CD8-positive, alpha-beta memory T cell (primary cell): ENCODE results near the gene SPATS2. TPM values are rescaled to one million over a fixed set of nuclear protein-coding genes. Genes with fewer than 3 reads are reported as not detected.

Experiments used
- CTCF ChIA-PET: fragments of 350-600 bp; sonication (Branson Sonifier 250); formaldehyde crosslinking; loops from one replicate; lab custom pipeline; 2021; ENCODE audit warnings: antibody characterized with exemption; lab: Charles Lee
- POLR2A ChIA-PET: fragments of 350-600 bp; sonication (Branson Sonifier 250); formaldehyde crosslinking; loops from one replicate; lab custom pipeline; 2021; ENCODE audit warnings: antibody characterized with exemption; lab: Charles Lee
- DNase-seq, 5 donors: peaks; one replicate each; pipeline versions ENCODE4 v3.0.0 to v3.0.0-alpha.2; 2020 to 2022; ENCODE audit warnings: mixed read lengths in 1 of 5
- H3K27ac ChIP-seq: one replicate; pipeline ENCODE4 v1.7.0; 2013; ENCODE audit warnings: low read depth, mild to moderate bottlenecking, low read length, moderate library complexity
- H3K27me3 ChIP-seq: 2 replicates; pipeline ENCODE4 v1.7.0; 2013; ENCODE audit warnings: low read length, mild to moderate bottlenecking; ENCODE audit not compliant: insufficient read depth, poor library complexity, severe bottlenecking
- H3K36me3 ChIP-seq: 2 replicates; pipeline ENCODE4 v1.7.0; 2013; ENCODE audit warnings: mild to moderate bottlenecking, low read length, moderate library complexity; ENCODE audit not compliant: insufficient read depth
- H3K4me1 ChIP-seq: 2 replicates; pipeline ENCODE4 v1.7.0; 2013; ENCODE audit warnings: mild to moderate bottlenecking, low read length, moderate library complexity; ENCODE audit not compliant: insufficient read depth
- H3K4me3 ChIP-seq: 2 replicates; pipeline ENCODE4 v1.7.0; 2013; ENCODE audit warnings: mild to moderate bottlenecking, low read length
- H3K9me3 ChIP-seq: 2 replicates; pipeline ENCODE4 v1.7.0; 2013; ENCODE audit warnings: mild to moderate bottlenecking, low read length
- H3K27ac Mint-ChIP-seq, 8 donors: one replicate each; pipeline ENCODE4 v1.8.0; 2020 to 2021; ENCODE audit warnings: mixed read lengths in 8 of 8, mild to moderate bottlenecking in 6 of 8, inconsistent platforms in 3 of 8, moderate library complexity in 3 of 8
- H3K27me3 Mint-ChIP-seq, 2 donors: one replicate each; pipeline ENCODE4 v1.8.0; 2020 to 2021; ENCODE audit warnings: mixed read lengths in 2 of 2, mild to moderate bottlenecking in 1 of 2, moderate library complexity in 1 of 2
- H3K36me3 Mint-ChIP-seq, 3 donors: one replicate each; pipeline ENCODE4 v1.8.0; 2020 to 2021; ENCODE audit warnings: mixed read lengths in 3 of 3, inconsistent platforms in 1 of 3, mild to moderate bottlenecking in 1 of 3
- H3K4me1 Mint-ChIP-seq, 3 donors: one replicate each; pipeline ENCODE4 v1.8.0; 2020 to 2021; ENCODE audit warnings: mixed read lengths in 3 of 3, inconsistent platforms in 1 of 3, mild to moderate bottlenecking in 1 of 3
- H3K4me3 Mint-ChIP-seq, 7 donors: one replicate each; pipeline ENCODE4 v1.8.0; 2020 to 2021; ENCODE audit warnings: mixed read lengths in 7 of 7, mild to moderate bottlenecking in 6 of 7, moderate library complexity in 4 of 7, inconsistent platforms in 2 of 7
- H3K9me3 Mint-ChIP-seq, 5 donors: one replicate each; pipeline ENCODE4 v1.8.0; 2020 to 2022; ENCODE audit warnings: mixed read lengths in 5 of 5, mild to moderate bottlenecking in 3 of 5, moderate library complexity in 2 of 5, inconsistent platforms in 1 of 5
- polyA plus RNA-seq: library from polyadenylated mRNA; unstranded; fragments of 300-500 nt; fragmentation: Illumina TruSeq; gene quantifications from one replicate; pipeline ENCODE4 v1.2.3, GENCODE V29; 2021
- total RNA-seq, 2 experiments: library from RNA; stranded (reverse); gene quantifications; one replicate each; pipeline ENCODE4 v1.2.3, GENCODE V29; 2021

SPATS2 gene
- total and polyA plus RNA-seq, 3 experiments from 2014 or later, result 7.6 to 9.4 (median 9.1) TPM

GRCh38 chr12:49403971-49404450 lies 36.7 kb downstream of the SPATS2 start:
- Mint-ChIP-seq H3K27ac (peak overlapping the region in 3 of 8 donors; percentile 12 to 51 (median 15)), H3K27me3 (no peaks in the 10 kb centered on the region)
- CTCF ChIA-PET, result no interaction called here

GRCh38 chr12:49404956-49405355 lies 37.7 kb downstream of the SPATS2 start:
- Mint-ChIP-seq H3K4me1 (peaks cover 8 to 11% (median 9%) of the 10 kb centered on the region in 3 donors), H3K27ac (no peak overlapping the region), H3K9me3 (no peaks in the 10 kb centered on the region), H3K27me3 (no peaks in the 10 kb centered on the region), H3K4me3 (no peak overlapping the region), H3K36me3 (peaks cover 0 to 2% (median 0%) of the 10 kb centered on the region in 3 donors)
- no peak for DNase-seq
- Histone ChIP-seq H3K27me3 (no peaks in the 10 kb centered on the region), H3K4me3 (no peak overlapping the region), H3K9me3 (no peaks in the 10 kb centered on the region), H3K4me1 (peaks cover 11% of the 10 kb centered on the region), H3K36me3 (no peaks in the 10 kb centered on the region), H3K27ac (no peak overlapping the region)
- CTCF ChIA-PET, result interaction anchor here (1.1 kb wide), 1 partner anchor 9 kb away, joined by 3 read pairs; no protein-coding TSS in a partner anchor
- POLR2A ChIA-PET, result no interaction called here

More at GRCh38 chr12:49403971-49404450, 36.7 kb downstream of the SPATS2 start:
- Mint-ChIP-seq H3K4me3 (no peak overlapping the region), H3K36me3 (peaks cover 0 to 2% (median 0%) of the 10 kb centered on the region in 3 donors), H3K9me3 (no peaks in the 10 kb centered on the region), H3K4me1 (peaks cover 8 to 11% (median 9%) of the 10 kb centered on the region in 3 donors)
- Histone ChIP-seq H3K27me3 (no peaks in the 10 kb centered on the region), H3K27ac (no peak overlapping the region), H3K4me3 (no peak overlapping the region), H3K4me1 (peaks cover 11% of the 10 kb centered on the region), H3K36me3 (no peaks in the 10 kb centered on the region), H3K9me3 (no peaks in the 10 kb centered on the region)
- DNase-seq, result no peak
- POLR2A ChIA-PET, result interaction anchor here (0.7 kb wide), 1 partner anchor 13 kb away, joined by 4 read pairs; no protein-coding TSS in a partner anchor

GRCh38 chr12:49410818-49411217 lies 43.6 kb downstream of the SPATS2 start:
- CTCF ChIA-PET, result no interaction called here
- Mint-ChIP-seq H3K4me3 (no peak overlapping the region), H3K4me1 (no peaks in the 10 kb centered on the region), H3K27ac (no peak overlapping the region), H3K9me3 (no peaks in the 10 kb centered on the region), H3K27me3 (no peaks in the 10 kb centered on the region), H3K36me3 (peaks cover 0 to 2% (median 0%) of the 10 kb centered on the region in 3 donors)
- H3K4me3 ChIP-seq, result no peak overlapping the region
- H3K9me3 ChIP-seq, result no peaks in the 10 kb centered on the region
- no peak overlapping the region for H3K27ac ChIP-seq
- H3K36me3 ChIP-seq, result no peaks in the 10 kb centered on the region
- POLR2A ChIA-PET, result no interaction called here
- no peaks in the 10 kb centered on the region for H3K4me1 ChIP-seq
- H3K27me3 ChIP-seq, result no peaks in the 10 kb centered on the region
- DNase-seq, result no peak

- H3K27ac ChIP-seq, result no peak overlapping the region
- no peaks in the 10 kb centered on the region for H3K9me3 Mint-ChIP-seq
- peaks cover 0 to 2% (median 0%) of the 10 kb centered on the region in 3 donors for H3K36me3 Mint-ChIP-seq
- H3K4me3 ChIP-seq, result no peak overlapping the region
- ChIA-PET POLR2A (no interaction called here), CTCF (no interaction called here)
- H3K9me3 ChIP-seq, result no peaks in the 10 kb centered on the region
- no peak overlapping the region for H3K4me3 Mint-ChIP-seq
- H3K4me1 ChIP-seq, result no peaks in the 10 kb centered on the region
- no peak for DNase-seq
- no peaks in the 10 kb centered on the region for H3K27me3 Mint-ChIP-seq
- no peaks in the 10 kb centered on the region for H3K36me3 ChIP-seq
- H3K4me1 Mint-ChIP-seq, result no peaks in the 10 kb centered on the region
- H3K27me3 ChIP-seq, result no peaks in the 10 kb centered on the region
- no peak overlapping the region for H3K27ac Mint-ChIP-seq
Measured at GRCh38 chr12:49413010-49413409, 45.7 kb downstream of the SPATS2 start.

- H3K4me3 ChIP-seq, result no peak overlapping the region
- no peaks in the 10 kb centered on the region for H3K36me3 ChIP-seq
- Mint-ChIP-seq H3K36me3 (peaks cover 0 to 2% (median 0%) of the 10 kb centered on the region in 3 donors), H3K27me3 (no peaks in the 10 kb centered on the region), H3K9me3 (no peaks in the 10 kb centered on the region), H3K4me1 (no peaks in the 10 kb centered on the region), H3K4me3 (no peak overlapping the region), H3K27ac (no peak overlapping the region)
- ChIA-PET POLR2A (no interaction called here), CTCF (interaction anchor here (0.9 kb wide), 1 partner anchor 8 kb away, joined by 3 read pairs; no protein-coding TSS in a partner anchor)
- H3K4me1 ChIP-seq, result no peaks in the 10 kb centered on the region
- DNase-seq, result no peak
- H3K9me3 ChIP-seq, result no peaks in the 10 kb centered on the region
- no peaks in the 10 kb centered on the region for H3K27me3 ChIP-seq
- H3K27ac ChIP-seq, result no peak overlapping the region
Measured at GRCh38 chr12:49413796-49414195, 46.5 kb downstream of the SPATS2 start.

GRCh38 chr12:49414364-49414763 lies 47.1 kb downstream of the SPATS2 start:
- CTCF ChIA-PET, result interaction anchor here (0.9 kb wide), 1 partner anchor 9 kb away, joined by 3 read pairs; no protein-coding TSS in a partner anchor
- no peaks in the 10 kb centered on the region for H3K9me3 ChIP-seq
- no peaks in the 10 kb centered on the region for H3K27me3 Mint-ChIP-seq
- H3K4me1 ChIP-seq, result no peaks in the 10 kb centered on the region
- no peaks in the 10 kb centered on the region for H3K4me1 Mint-ChIP-seq
- no peaks in the 10 kb centered on the region for H3K36me3 ChIP-seq
- H3K27ac Mint-ChIP-seq, result no peak overlapping the region
- no peak for DNase-seq
- no peak overlapping the region for H3K27ac ChIP-seq
- no peaks in the 10 kb centered on the region for H3K9me3 Mint-ChIP-seq
- H3K4me3 ChIP-seq, result no peak overlapping the region
- no peaks in the 10 kb centered on the region for H3K27me3 ChIP-seq
- peaks cover 0 to 2% (median 0%) of the 10 kb centered on the region in 3 donors for H3K36me3 Mint-ChIP-seq
- no peak overlapping the region for H3K4me3 Mint-ChIP-seq
- POLR2A ChIA-PET, result no interaction called here

- ChIA-PET CTCF (no interaction called here), POLR2A (no interaction called here)
- no peaks in the 10 kb centered on the region for H3K4me1 Mint-ChIP-seq
- Histone ChIP-seq H3K9me3 (no peaks in the 10 kb centered on the region), H3K27ac (no peak overlapping the region), H3K4me1 (no peaks in the 10 kb centered on the region), H3K27me3 (no peaks in the 10 kb centered on the region), H3K4me3 (no peak overlapping the region), H3K36me3 (no peaks in the 10 kb centered on the region)
- peaks cover 0 to 2% (median 0%) of the 10 kb centered on the region in 3 donors for H3K36me3 Mint-ChIP-seq
- H3K9me3 Mint-ChIP-seq, result no peaks in the 10 kb centered on the region
- no peaks in the 10 kb centered on the region for H3K27me3 Mint-ChIP-seq
- DNase-seq, result no peak
- no peak overlapping the region for H3K4me3 Mint-ChIP-seq
- H3K27ac Mint-ChIP-seq, result no peak overlapping the region
Measured at GRCh38 chr12:49415521-49415970, 48.3 kb downstream of the SPATS2 start.

GRCh38 chr12:49416892-49417291 lies 49.6 kb downstream of the SPATS2 start:
- POLR2A ChIA-PET, result interaction anchor here (0.6 kb wide), 1 partner anchor 13 kb away, joined by 4 read pairs; no protein-coding TSS in a partner anchor

More at GRCh38 chr12:49416892-49417291, 49.6 kb downstream of the SPATS2 start:
- H3K4me1 Mint-ChIP-seq, result no peaks in the 10 kb centered on the region
- Histone ChIP-seq H3K36me3 (no peaks in the 10 kb centered on the region), H3K27ac (no peak overlapping the region), H3K4me3 (no peak overlapping the region), H3K4me1 (no peaks in the 10 kb centered on the region), H3K27me3 (no peaks in the 10 kb centered on the region), H3K9me3 (no peaks in the 10 kb centered on the region)
- no peak overlapping the region for H3K27ac Mint-ChIP-seq
- no peak overlapping the region for H3K4me3 Mint-ChIP-seq
- H3K27me3 Mint-ChIP-seq, result no peaks in the 10 kb centered on the region
- CTCF ChIA-PET, result no interaction called here
- DNase-seq, result no peak
- peaks cover 0 to 2% (median 0%) of the 10 kb centered on the region in 3 donors for H3K36me3 Mint-ChIP-seq
- no peaks in the 10 kb centered on the region for H3K9me3 Mint-ChIP-seq
